HG03097 (cell line): Measurements from ENCODE around the gene VSIG1.

Experiments used
- ATAC-seq: cut with Tn5 transposase; IDR thresholded peaks from one replicate; pipeline ENCODE4 v1.9.1; 2021; ENCODE audit not compliant: unreplicated experiment, low FRiP score

Gene VSIG1

DNA sequence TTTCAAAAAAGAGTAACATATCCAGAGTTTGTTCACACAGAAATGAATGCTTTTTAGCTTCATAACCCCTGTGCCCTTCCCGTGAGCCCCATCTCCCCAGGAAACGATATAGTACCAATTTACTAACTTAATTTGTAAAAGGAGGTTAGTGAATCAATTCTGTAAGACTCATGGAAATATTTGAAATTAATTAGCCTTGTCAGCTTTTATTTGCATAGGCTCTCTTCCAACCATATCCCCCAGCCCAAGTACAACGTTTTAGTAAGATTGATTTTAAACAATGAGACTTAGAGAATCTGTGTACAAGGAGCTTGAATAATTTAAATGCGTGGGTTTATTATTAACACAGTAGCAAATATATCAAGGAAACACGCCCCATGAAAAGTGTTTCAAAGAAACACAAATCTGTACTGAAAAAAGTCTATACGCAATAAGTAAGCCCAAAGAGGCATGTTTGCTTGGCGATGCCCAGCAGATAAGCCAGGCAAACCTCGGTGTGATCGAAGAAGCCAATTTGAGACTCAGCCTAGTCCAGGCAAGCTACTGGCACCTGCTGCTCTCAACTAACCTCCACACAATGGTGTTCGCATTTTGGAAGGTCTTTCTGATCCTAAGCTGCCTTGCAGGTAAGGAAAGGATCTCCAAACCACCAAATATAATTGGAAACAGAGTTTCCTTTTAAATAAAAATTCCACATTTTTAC lies at the start of gene VSIG1:
Gene VSIG1 (plus strand): TSS at position 512 of the 703 bp plus-strand sequence. CDS start 66 bp downstream, at position 578.
- ATAC-seq: no peak

GRCh38 chrX:107996124-107996523 lies 48.7 kb upstream of the VSIG1 start:
- ATAC-seq: no peak

- ATAC-seq: no peak
Measured at GRCh38 chrX:108000751-108001150, 44.1 kb upstream of the VSIG1 start.

GRCh38 chrX:108001218-108001814 lies 43.5 kb upstream of the VSIG1 start:
- ATAC-seq: peak; percentile 73

GRCh38 chrX:108018656-108019381 lies 26.0 kb upstream of the VSIG1 start:
- no peak for ATAC-seq

DNA sequence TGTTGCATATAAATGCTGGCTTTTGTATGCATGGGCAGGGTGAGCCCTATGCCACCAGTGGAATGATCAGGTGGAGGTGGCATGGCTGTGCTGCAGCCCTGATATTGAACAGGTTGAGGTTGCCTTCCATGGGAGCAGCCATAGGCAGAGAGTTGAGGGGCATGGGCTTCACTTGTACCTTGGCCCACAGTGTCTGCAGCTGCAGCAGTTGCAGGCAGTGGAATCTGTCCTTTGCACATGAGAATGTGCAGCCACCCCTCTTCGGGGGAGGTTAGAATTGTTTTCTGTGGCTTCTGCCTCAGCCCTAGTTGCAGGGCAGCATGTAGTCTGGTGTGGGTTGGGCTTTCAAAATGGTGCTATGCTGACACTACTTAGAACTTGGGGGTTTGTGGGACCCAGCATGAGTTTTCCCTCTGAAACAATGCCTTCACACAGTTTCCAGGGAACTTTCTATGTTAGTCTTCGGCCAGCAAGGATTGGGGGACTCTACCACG lies 25.4 kb upstream of the VSIG1 start:
- no peak for ATAC-seq

- no peak for ATAC-seq
Measured at GRCh38 chrX:108020631-108021030, 24.2 kb upstream of the VSIG1 start.

GRCh38 chrX:108022491-108023089 lies 22.3 kb upstream of the VSIG1 start:
- ATAC-seq: no peak

- no peak for ATAC-seq
Measured at GRCh38 chrX:108025376-108025775, 19.5 kb upstream of the VSIG1 start.

DNA sequence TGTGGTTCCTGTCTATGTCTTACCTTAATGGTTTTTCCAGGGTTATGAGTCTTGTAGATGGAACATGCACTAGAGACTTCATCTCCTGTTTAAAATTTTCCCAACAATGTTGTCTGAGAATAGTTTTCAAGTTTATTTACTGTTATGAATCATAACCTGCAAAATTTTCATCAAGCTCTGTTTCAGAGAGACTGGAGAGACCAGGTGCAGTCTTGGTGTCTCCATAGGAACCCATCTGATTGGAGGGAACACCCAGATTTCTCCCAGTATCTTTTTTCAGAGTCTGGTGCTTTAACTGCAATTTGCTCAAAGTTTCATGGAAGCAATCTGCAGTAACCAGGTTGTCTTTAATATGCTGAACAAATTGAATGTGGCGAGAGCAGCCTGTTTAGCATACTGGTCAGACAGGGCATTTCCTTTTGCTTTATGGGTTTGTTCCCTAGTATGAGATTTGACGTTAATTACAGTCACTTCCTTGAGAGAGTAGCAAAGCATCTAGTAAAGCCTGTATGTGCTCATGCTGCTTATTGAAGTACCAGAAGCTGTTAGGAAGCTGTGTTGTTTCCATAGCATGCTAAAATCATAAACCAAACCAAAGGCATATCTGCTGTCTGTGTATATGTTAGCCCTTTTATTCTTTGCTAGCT lies 18.8 kb upstream of the VSIG1 start:
- no peak for ATAC-seq

DNA sequence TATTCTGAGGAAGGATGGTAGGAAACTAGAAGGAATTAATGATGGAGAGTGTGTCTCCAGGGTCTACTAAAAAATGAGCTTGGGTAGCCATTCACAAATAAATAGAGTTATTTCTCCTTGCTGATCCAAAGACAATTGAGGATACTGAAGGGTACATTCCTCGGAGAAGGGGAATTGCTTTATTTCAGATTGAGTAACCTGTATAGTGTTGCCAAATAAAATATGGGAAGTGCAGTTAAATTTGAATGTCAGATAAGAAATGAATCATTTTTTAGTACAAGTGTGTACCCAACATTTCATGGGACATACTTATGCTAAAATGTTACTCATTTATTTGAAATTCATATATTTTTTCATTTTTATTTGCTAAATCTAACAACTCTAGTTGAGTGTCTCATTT lies 16.0 kb upstream of the VSIG1 start:
- no peak for ATAC-seq

- ATAC-seq: no peak
Measured at GRCh38 chrX:108029928-108030711, 14.7 kb upstream of the VSIG1 start.

DNA sequence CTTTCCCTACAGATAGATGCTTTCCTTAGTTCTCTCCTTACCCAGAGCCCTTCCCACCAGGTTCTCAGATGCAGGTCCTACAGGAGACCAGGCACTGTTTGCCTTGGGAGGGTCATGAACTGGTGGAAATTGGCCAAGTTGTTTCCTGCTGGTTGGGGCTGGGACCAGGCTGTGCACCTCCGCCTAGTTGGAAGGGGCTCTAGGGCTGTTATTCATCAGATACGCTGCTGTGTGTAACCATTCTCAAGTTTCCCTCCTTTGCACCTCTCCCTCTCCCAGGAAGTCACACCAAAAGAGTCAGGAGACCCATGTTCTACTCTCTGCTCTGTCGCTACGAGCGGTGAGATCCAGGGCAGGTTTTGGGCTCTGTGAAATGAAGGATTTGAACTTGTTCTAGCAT lies 11.9 kb upstream of the VSIG1 start:
- ATAC-seq: no peak

DNA sequence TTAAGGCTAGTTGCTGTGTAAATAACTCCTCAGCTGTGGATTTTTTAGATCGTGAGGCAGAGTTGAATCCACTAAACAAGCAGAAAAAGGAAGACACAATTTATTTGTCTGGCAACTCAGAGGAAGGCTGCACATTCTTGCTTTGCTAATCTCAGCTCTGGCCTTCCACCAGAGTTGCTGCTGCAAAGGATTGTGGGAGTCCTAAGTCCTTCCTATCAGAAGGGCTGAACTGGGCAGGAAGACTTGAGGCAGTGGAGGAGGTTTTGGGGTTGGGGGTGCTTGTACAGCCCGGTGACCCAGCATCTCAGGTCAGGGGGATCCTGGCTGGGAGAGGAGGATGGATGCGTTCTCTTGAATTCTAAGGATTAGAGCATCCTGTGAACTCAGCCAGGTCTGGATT lies 11.0 kb upstream of the VSIG1 start:
- ATAC-seq: no peak

- ATAC-seq: no peak
Measured at GRCh38 chrX:108034725-108035124, 10.1 kb upstream of the VSIG1 start.

- no peak for ATAC-seq
Measured at GRCh38 chrX:108036298-108036973, 8.4 kb upstream of the VSIG1 start.

DNA sequence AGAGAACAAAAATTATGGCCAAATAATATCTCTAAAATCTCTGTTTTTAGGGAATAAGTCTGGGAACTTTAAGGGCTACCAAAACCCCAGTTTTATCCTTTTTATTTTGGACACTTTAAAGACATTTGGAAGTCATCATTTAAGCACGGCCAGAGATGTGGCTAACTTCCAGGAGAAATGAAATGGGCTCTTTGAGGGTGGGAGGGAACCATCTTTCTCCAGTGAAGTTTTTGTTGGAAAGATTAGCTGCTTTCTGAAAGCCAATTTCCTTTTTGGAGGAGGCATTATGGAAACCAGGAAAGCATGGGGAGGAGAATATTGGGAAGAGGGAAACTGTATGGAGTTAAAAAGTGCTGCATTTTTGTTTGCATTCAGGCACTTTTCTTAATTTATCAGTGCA lies 4.8 kb downstream of the VSIG1 start:
- no peak for ATAC-seq

GRCh38 chrX:108053218-108053617 lies 8.4 kb downstream of the VSIG1 start:
- ATAC-seq: no peak

- ATAC-seq: no peak
Measured at GRCh38 chrX:108055546-108055945, 10.7 kb downstream of the VSIG1 start.
